Endodermal cell (in vitro differentiated cells): ENCODE measurements around the gene OBSL1. TPM values are rescaled to one million over a fixed set of nuclear protein-coding genes. Genes with fewer than 3 reads are reported as not detected.

ENCODE experiments used
- DNase-seq: peaks from one replicate; pipeline ENCODE4 v3.0.0-alpha.2; 2017
- H3K27ac ChIP-seq: 2 replicates; pipeline ENCODE4 v1.5.1; 2013; ENCODE audit warnings: mild to moderate bottlenecking, low read depth, low read length, moderate library complexity
- H3K27me3 ChIP-seq: 2 replicates; pipeline ENCODE4 v1.6.1; 2013; ENCODE audit warnings: mild to moderate bottlenecking, low read length, moderate library complexity; ENCODE audit not compliant: insufficient read depth, control insufficient read depth, poor library complexity, severe bottlenecking
- H3K36me3 ChIP-seq: 2 replicates; pipeline ENCODE4 v1.7.0; 2013; ENCODE audit warnings: mild to moderate bottlenecking, low read length, moderate library complexity; ENCODE audit not compliant: control insufficient read depth, insufficient read depth
- H3K4me1 ChIP-seq: one replicate; pipeline ENCODE4 v1.7.0; 2013; ENCODE audit warnings: low read length; ENCODE audit not compliant: control insufficient read depth, insufficient read depth
- H3K4me3 ChIP-seq: 2 replicates; pipeline ENCODE4 v1.5.1; 2013; ENCODE audit warnings: mild to moderate bottlenecking, low read length, moderate library complexity
- H3K9ac ChIP-seq: 2 replicates; pipeline ENCODE4 v1.6.1; 2013; ENCODE audit warnings: mild to moderate bottlenecking, low read length, moderate library complexity; ENCODE audit not compliant: poor library complexity, severe bottlenecking; ENCODE audit errors: extremely low read depth
- H3K9me3 ChIP-seq: 2 replicates; pipeline ENCODE4 v1.6.1; 2013; ENCODE audit warnings: mild to moderate bottlenecking, low read length, moderate library complexity; ENCODE audit not compliant: control insufficient read depth
- H3K27ac Mint-ChIP-seq: 2 replicates; pipeline ENCODE4 v1.8.0; 2020; ENCODE audit warnings: mixed read lengths
- H3K27me3 Mint-ChIP-seq: 2 replicates; pipeline ENCODE4 v1.8.0; 2021; ENCODE audit warnings: mild to moderate bottlenecking, mixed read lengths; ENCODE audit not compliant: insufficient read depth
- H3K36me3 Mint-ChIP-seq: 2 replicates; pipeline ENCODE4 v1.8.0; 2020; ENCODE audit warnings: low read depth, mixed read lengths
- H3K4me1 Mint-ChIP-seq: 2 replicates; pipeline ENCODE4 v1.8.0; 2020; ENCODE audit warnings: mixed read lengths
- H3K4me3 Mint-ChIP-seq: 2 replicates; pipeline ENCODE4 v1.8.0; 2020; ENCODE audit warnings: mild to moderate bottlenecking, moderate library complexity, mixed read lengths
- H3K9me3 Mint-ChIP-seq: 2 replicates; pipeline ENCODE4 v1.8.0; 2020; ENCODE audit warnings: mild to moderate bottlenecking, mixed read lengths
- CTCF ChIP-seq: fragments of 200-600 bp; sonication (generic); conservative IDR thresholded peaks from 2 replicates; pipeline ENCODE4 v1.5.0; 2021; ENCODE audit warnings: antibody characterized with exemption, mild to moderate bottlenecking
- WGBS, 2 experiments: methylation state at CpG; one replicate each; pipeline versions ENCODE4 v1.1.5 to v1.1.7; 2013; ENCODE audit warnings: missing lambda C conversion rate in 2 of 2, mixed read lengths in 1 of 2; ENCODE audit not compliant: insufficient coverage in 1 of 2, insufficient read length in 1 of 2; 5-methylcytosine and 5-hydroxymethylcytosine counted together
- total RNA-seq, 2 donors: library from RNA; stranded (reverse); fragmentation: NEBNext Ultra II Directional in 1 of 2; extraction: Animal tissue kit (Norgen Biotek cat#: 25700) in 1 of 2; gene quantifications; 2 replicates in 1 of 2; 3 replicates in 1 of 2; pipeline ENCODE4 v1.2.1, GENCODE V29; 2021

The OBSL1 gene
- total RNA-seq, 2 donors from 2014 or later, result 156 to 162 TPM

DNA sequence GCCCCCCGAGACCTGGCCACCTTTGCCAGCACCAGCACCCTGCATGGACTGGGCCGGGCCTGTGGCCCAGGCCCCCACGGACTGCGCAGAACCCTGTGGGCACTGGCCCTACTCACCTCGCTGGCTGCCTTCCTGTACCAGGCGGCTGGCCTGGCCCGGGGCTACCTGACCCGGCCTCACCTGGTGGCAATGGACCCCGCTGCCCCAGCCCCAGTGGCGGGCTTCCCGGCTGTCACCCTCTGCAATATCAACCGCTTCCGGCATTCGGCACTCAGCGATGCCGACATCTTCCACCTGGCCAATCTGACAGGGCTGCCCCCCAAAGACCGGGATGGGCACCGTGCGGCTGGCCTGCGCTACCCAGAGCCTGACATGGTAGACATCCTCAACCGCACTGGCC is 56.5 kb downstream of the OBSL1 start:
- no peaks in the 10 kb centered on the region for H3K36me3 ChIP-seq
- Mint-ChIP-seq H3K27ac (no peak overlapping the region), H3K36me3 (no peaks in the 10 kb centered on the region), H3K4me3 (no peak overlapping the region), H3K27me3 (peaks cover 86% of the 10 kb centered on the region), H3K9me3 (peaks cover 3% of the 10 kb centered on the region), H3K4me1 (peaks cover 25% of the 10 kb centered on the region)
- H3K4me1 ChIP-seq, result peaks cover 5% of the 10 kb centered on the region
- TF ChIP-seq CTCF, result no peak
- no peak overlapping the region for H3K9ac ChIP-seq
- peaks cover 58% of the 10 kb centered on the region for H3K27me3 ChIP-seq
- WGBS, 2 experiments, result 93 to 94% methylated on average over 8 to 21 of the region's 21 CpGs
- DNase-seq, result no peak
- H3K4me3 ChIP-seq, result no peak overlapping the region
- H3K27ac ChIP-seq, result no peak overlapping the region
- H3K9me3 ChIP-seq, result no peaks in the 10 kb centered on the region

- peaks cover 58% of the 10 kb centered on the region for H3K27me3 ChIP-seq
- H3K9ac ChIP-seq, result no peak within 1 kb of the TSS
- H3K36me3 ChIP-seq, result no peaks in the 10 kb centered on the region
- Mint-ChIP-seq H3K4me1 (peaks cover 29% of the 10 kb centered on the region), H3K9me3 (peaks cover 3% of the 10 kb centered on the region), H3K27me3 (peaks cover 88% of the 10 kb centered on the region), H3K4me3 (peak within 1 kb of the TSS; percentile 41), H3K36me3 (no peaks in the 10 kb centered on the region), H3K27ac (no peak within 1 kb of the TSS)
- H3K4me3 ChIP-seq, result peak within 1 kb of the TSS; percentile 15
- TF ChIP-seq CTCF, result no peak
- DNase-seq, result peak; percentile 77
- H3K9me3 ChIP-seq, result no peaks in the 10 kb centered on the region
- no peak within 1 kb of the TSS for H3K27ac ChIP-seq
- peaks cover 8% of the 10 kb centered on the region for H3K4me1 ChIP-seq
- WGBS, 2 experiments, result 27 to 36% methylated on average over 15 to 31 of the region's 31 CpGs
Observed at GRCh38 chr2:219514196-219514761, 57.1 kb downstream of the OBSL1 start, which contains the start of gene ASIC4. Gene ASIC4 (plus strand): TSS chr2:219514482. CDS start chr2:219514725, 243 bp downstream.

GRCh38 chr2:219513787-219514186 is 57.6 kb downstream of the OBSL1 start:
- Histone ChIP-seq H3K27ac (no peak overlapping the region), H3K9ac (no peak overlapping the region), H3K9me3 (no peaks in the 10 kb centered on the region), H3K4me1 (peaks cover 9% of the 10 kb centered on the region), H3K27me3 (peaks cover 58% of the 10 kb centered on the region), H3K4me3 (peak overlapping the region; percentile 15), H3K36me3 (no peaks in the 10 kb centered on the region)
- peak; percentile 54 for DNase-seq
- peaks cover 28% of the 10 kb centered on the region for H3K4me1 Mint-ChIP-seq
- H3K9me3 Mint-ChIP-seq, result peaks cover 3% of the 10 kb centered on the region
- no peaks in the 10 kb centered on the region for H3K36me3 Mint-ChIP-seq
- peak overlapping the region; percentile 41 for H3K4me3 Mint-ChIP-seq
- no peak for TF ChIP-seq CTCF
- H3K27ac Mint-ChIP-seq, result no peak overlapping the region
- peaks cover 87% of the 10 kb centered on the region for H3K27me3 Mint-ChIP-seq
- 40 to 58% methylated on average over 2 to 4 of the region's 4 CpGs for WGBS, 2 experiments
